ENCODE results near the gene MSL1. TPM values are rescaled to one million over a fixed set of nuclear protein-coding genes. Genes with fewer than 3 reads are reported as not detected.

Gene MSL1
- total RNA-seq, 1 donor: 64.1 TPM

DNA sequence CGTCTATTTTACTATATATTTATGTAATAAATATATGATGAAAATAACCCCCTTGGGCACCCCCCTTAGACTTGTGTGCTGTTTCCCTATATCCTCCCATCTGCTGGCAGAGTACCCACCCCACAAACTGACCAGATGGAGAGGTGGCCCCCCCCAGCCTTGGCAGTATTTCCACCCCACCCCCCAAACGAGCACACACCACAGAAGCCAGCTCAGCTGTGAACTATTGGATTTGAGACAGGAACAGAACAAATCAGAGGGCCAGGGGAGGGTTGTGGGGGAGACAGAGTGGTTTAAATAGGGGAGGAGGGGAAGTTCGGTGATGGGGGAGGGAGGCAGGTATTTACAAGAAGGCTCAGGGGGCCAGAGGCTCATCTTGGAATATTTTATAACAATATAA, 29.2 kb upstream of the MSL1 start:
- no peak overlapping the region for H3K4me3 ChIP-seq (ENCODE audit: low read depth, low read length)
- TF ChIP-seq, protein P1, sequence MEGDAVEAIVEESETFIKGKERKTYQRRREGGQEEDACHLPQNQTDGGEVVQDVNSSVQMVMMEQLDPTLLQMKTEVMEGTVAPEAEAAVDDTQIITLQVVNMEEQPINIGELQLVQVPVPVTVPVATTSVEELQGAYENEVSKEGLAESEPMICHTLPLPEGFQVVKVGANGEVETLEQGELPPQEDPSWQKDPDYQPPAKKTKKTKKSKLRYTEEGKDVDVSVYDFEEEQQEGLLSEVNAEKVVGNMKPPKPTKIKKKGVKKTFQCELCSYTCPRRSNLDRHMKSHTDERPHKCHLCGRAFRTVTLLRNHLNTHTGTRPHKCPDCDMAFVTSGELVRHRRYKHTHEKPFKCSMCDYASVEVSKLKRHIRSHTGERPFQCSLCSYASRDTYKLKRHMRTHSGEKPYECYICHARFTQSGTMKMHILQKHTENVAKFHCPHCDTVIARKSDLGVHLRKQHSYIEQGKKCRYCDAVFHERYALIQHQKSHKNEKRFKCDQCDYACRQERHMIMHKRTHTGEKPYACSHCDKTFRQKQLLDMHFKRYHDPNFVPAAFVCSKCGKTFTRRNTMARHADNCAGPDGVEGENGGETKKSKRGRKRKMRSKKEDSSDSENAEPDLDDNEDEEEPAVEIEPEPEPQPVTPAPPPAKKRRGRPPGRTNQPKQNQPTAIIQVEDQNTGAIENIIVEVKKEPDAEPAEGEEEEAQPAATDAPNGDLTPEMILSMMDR (IDR thresholded peaks at IDR 0.05; ENCODE audit: insufficient read depth, low read length): no peak
- no peak for DNase-seq (ENCODE audit: low read depth)

DNA sequence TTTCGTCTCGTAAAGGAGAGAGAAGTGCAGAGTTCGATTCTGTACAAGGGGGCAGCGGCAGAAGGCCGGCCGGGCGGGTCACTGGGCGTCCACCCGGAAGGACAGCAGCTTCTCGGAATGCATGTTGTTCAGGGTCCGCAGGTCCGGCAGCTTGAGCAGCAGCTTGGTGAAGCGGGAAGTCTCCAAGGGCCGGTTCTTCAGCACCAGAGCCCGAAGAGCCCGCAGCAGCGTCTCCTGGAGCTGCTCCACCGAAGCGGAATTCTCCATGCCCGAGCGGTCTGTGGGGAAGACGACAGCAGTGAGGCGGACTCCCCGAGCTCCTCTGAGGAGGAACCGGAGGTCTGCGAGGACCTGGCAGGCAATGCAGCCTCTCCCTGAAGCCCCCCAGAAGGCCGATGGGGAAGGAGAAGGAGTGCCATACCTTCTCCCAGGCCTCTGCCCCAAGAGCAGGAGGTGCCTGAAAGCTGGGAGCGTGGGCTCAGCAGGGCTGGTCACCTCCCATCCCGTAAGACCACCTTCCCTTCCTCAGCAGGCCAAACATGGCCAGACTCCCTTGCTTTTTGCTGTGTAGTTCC, 28.7 kb upstream of the MSL1 start:
- TF ChIP-seq, protein P1 (IDR thresholded peaks at IDR 0.05; ENCODE audit: insufficient read depth, low read length): no peak
- no peak for DNase-seq (ENCODE audit: low read depth)

DNA sequence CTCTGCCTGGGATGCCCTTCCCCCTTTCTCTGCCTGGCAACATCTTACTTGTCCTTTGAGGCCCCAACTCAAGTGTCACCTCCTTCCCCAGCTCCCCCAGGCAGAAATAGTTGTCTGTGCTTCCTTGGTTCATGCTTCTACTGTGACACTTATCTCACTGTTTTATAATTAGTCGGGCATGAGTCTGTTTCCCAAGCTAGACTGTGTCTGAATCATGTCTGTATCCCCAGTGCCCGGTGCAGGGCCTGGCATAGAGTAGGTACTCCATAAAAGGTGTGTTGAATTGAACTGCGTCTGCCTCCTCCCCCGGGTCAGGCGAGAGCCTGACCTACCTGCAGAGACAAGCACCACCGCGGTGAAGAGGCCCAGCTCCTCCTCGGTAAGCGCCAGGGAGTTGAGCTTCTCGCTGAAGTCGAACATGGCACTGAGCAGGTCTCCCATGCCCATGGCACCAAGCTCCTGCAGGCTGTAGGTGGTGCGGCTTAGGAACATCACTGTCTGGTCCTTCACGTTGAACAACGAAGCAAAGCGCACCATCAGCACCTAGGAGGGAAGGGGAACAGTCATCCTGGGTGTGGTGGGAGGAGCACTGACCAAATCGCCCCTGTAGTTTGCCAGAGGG, 28.1 kb upstream of the MSL1 start:
- no peak overlapping the region for H3K4me3 ChIP-seq (ENCODE audit: low read depth, low read length)
- TF ChIP-seq, protein P1 (IDR thresholded peaks at IDR 0.05; ENCODE audit: insufficient read depth, low read length): no peak
- DNase-seq (ENCODE audit: low read depth): no peak

More for the DNA sequence above, 28.7 kb upstream of the MSL1 start:
- H3K4me3 ChIP-seq (ENCODE audit: low read depth, low read length): no peak overlapping the region

DNA sequence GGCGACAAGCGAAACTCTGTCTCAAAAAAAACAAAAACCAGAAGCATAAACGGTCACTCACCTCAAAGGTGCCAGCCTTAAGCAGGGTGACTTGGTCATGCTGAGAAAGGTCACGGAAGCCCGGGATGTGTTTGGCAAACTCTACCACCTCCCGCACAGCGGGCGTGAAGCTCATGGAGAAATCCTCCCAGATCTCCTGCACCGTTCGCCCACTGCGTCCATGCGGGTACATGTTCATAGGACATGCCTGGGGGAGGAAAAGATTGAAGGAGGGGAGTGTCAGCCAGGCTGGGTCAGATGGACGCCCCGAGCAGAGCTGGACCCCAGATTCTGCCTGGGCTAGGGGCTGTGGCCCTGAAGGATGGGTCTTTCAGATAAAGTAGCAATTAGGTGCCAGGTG, 26.9 kb upstream of the MSL1 start:
- H3K4me3 ChIP-seq (ENCODE audit: low read depth, low read length): no peak overlapping the region
- TF ChIP-seq, protein P1 (IDR thresholded peaks at IDR 0.05; ENCODE audit: insufficient read depth, low read length): no peak
- no peak for DNase-seq (ENCODE audit: low read depth)

DNA sequence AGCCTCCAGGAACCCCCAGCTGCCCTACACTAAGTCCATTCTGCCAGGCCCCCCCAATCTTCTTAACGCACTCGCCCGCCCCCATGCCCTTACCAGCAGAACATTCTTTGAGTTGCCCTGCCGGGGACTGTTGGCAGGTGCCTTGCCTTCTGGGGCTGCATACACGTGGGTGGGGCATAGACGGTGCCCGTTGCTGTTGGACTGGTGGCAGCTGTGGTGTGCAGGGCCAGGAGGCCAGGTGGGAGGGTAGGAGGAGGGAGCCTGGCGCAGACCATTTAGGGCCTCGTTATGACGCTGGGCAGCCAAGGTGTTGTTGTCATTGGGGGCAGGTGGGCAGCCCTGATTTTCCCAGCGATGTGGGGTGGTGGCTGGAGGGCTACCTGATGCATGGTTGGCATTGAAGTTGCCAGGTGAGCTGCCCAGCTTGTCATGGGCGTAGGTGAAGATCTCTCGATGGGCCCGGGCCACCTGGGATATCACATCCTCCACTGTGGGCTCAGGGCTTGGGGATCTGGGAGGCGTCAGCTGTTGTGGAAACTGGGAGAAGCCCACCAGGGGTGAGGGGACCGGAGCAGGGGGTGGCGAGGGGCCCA, 26.3 kb upstream of the MSL1 start:
- H3K4me3 ChIP-seq (ENCODE audit: low read depth, low read length): no peak overlapping the region
- DNase-seq (ENCODE audit: low read depth): no peak
- TF ChIP-seq, protein P1 (IDR thresholded peaks at IDR 0.05; ENCODE audit: insufficient read depth, low read length): no peak

GRCh38 chr17:40095944-40096791, 25.6 kb upstream of the MSL1 start:
- TF ChIP-seq, protein P1 (IDR thresholded peaks at IDR 0.05; ENCODE audit: insufficient read depth, low read length): no peak
- no peak overlapping the region for H3K4me3 ChIP-seq (ENCODE audit: low read depth, low read length)
- no peak for DNase-seq (ENCODE audit: low read depth)
